ES-I3 (cell line): ENCODE data around the gene INSC.

Experiments used
- H3K36me3 ChIP-seq: 2 replicates; pipeline ENCODE4 v1.6.1; 2013; ENCODE audit warnings: mild to moderate bottlenecking, low read length, control low read depth, moderate library complexity; ENCODE audit not compliant: insufficient read depth
- H3K4me1 ChIP-seq: 2 replicates; pipeline ENCODE4 v1.6.1; 2013; ENCODE audit warnings: mild to moderate bottlenecking, control low read depth, low read length; ENCODE audit not compliant: insufficient read depth
- H3K9ac ChIP-seq: 2 replicates; pipeline ENCODE4 v1.6.1; 2013; ENCODE audit warnings: low read depth, mild to moderate bottlenecking, low read length, moderate library complexity
- H3K9me3 ChIP-seq: 2 replicates; pipeline ENCODE4 v1.6.1; 2013; ENCODE audit warnings: mild to moderate bottlenecking, low read length, moderate library complexity; ENCODE audit not compliant: control insufficient read depth, insufficient read depth

The INSC gene

DNA sequence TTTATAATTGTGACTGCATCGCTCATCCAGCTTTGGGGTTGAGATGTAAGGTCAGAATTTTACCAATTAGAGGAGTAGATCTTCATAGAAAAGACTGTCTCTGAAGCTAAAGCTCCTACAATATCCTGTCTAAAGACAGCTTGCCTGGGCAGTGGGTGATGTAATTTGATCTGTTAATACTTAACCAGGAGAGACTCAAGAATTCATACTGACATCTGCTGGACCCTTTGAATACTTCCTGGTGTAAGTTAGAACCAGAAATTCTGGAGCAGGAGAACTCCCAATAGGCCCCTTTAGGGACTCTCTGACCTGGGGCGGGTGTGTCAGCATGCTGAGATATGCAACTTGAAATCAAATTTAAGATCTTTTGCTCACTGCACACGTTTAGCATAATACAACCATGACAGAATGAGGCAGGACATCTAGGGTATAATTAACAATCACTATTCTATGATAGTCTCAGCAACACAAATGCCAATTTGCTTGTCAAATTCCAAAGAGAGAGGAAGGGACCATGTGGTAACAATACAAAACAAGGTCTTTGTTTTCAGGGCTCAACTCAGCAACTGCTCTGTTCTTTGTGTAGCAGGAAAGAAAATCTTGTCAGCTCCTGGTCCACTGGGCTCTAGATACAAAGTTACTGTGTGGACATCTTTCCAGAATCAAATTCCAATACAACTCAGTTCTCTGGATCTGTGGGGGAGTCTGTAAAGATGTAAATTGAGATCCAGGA lies 143.9 kb downstream of the INSC start:
- H3K9me3 ChIP-seq = no peaks in the 10 kb centered on the region
- peaks cover 7% of the 10 kb centered on the region; the same call in 1 of the 2 replicates for H3K4me1 ChIP-seq
- H3K36me3 ChIP-seq = no peaks in the 10 kb centered on the region
- no peak overlapping the region for H3K9ac ChIP-seq

DNA sequence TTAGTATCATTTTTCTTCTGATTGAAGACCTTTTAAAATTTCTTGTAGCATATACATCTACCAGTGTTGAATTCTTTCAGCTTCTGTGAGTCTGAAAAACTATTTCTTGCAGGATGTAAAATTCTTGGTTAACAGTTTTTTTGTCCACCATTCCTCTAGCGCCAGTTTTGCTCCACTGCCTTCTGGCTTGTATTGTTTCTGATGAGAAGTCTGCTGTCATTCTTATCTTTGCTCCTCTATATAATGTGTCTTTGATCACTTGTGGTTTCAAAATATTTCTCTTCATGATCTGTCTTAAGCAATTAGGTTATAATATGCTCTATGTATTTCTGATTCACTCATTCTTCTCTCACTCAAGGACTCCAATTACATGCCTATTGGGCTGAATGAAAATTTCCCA lies 152.3 kb downstream of the INSC start:
- Histone ChIP-seq H3K9ac (no peak overlapping the region), H3K9me3 (no peaks in the 10 kb centered on the region; the same call in 1 of the 2 replicates), H3K4me1 (no peaks in the 10 kb centered on the region), H3K36me3 (no peaks in the 10 kb centered on the region)

DNA sequence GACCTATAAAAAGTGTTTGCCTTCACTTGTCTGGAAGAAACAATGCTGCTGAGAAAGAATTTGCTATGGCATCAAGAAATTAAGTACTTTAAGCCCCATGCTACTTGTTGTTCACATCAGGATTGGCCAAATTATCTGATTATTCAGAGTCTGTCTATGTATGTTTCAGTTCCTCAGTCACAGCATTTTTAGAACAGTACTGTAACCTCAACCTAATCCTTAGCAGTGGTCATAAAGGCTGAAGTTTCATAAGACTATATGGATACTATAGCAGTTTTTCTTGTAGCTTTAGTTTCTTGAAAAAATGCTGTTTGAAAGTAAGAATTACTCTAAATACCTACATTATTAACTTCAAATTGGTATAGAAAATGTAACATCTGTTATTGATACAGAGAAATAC lies 153.9 kb downstream of the INSC start:
- no peaks in the 10 kb centered on the region for H3K36me3 ChIP-seq
- H3K9ac ChIP-seq = no peak overlapping the region
- no peaks in the 10 kb centered on the region for H3K4me1 ChIP-seq
- H3K9me3 ChIP-seq = no peaks in the 10 kb centered on the region; the same call in 1 of the 2 replicates

DNA sequence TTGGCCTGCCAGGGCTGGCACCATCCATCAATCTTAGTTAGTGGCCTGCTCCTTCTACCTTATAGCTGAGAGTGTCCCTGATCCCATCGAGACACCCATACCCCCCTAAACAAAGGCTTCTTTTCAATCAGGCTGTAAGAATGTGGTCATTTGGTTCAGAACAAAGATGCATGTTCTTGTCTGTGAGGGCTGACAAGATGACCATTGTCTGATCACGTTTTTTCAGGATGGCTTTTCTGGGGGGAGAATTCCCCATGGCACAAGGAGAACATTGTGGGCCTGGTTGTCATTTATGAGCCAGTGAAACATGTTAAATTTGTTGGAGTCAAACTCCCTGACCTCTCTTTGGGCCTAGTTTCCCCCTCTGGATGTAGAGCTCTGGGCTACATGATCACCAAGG lies 160.4 kb downstream of the INSC start:
- no peak overlapping the region for H3K9ac ChIP-seq

DNA sequence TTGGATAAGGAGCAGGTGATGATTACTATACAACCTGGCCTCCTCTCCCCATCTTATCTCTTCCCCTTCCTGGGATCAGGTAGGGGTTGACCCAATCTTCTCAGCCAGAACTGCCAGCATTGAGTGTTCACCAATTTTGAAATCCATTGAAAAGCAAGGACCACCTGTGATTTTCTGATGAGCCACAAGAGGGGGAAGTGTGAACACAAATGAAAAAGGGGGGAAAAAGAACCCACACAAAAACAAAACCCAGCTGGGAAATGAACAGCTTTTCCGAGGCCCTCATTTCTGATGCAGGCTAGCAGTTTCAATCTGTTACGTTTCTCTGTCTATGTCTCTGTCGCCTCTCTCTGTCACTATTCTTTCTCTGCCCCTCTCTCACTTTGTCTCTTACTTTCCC lies 161.9 kb downstream of the INSC start:
- Histone ChIP-seq H3K4me1 (0 out of 2 replicates have a peak, but pooled peaks cover 3% of the 10 kb centered on the region), H3K36me3 (no peaks in the 10 kb centered on the region), H3K9ac (no peak overlapping the region), H3K9me3 (no peaks in the 10 kb centered on the region)

More for the DNA sequence above, 160.4 kb downstream of the INSC start:
- Histone ChIP-seq H3K36me3 (no peaks in the 10 kb centered on the region), H3K9me3 (no peaks in the 10 kb centered on the region), H3K4me1 (0 out of 2 replicates have a peak, but pooled peaks cover 3% of the 10 kb centered on the region)

DNA sequence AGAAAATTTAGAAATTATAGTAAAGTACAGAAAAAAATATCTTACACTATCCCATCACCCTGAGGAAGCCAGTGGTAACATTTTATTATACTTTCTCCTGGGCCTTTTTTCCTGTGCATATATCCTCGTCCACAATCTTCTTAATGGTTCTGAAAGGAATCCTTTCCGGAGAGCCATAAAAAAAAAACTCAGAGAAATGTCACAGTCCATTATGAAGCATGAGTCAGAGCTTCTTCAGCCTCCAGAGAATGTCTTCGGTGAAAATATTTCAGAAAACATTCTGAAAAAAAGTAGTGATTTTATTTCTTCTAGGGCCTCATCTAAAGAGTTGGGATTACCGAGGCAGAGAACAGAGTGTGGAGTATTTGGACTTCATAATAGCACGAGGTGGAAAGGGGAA lies 163.4 kb downstream of the INSC start:
- Histone ChIP-seq H3K9ac (no peak overlapping the region), H3K9me3 (no peaks in the 10 kb centered on the region), H3K36me3 (no peaks in the 10 kb centered on the region), H3K4me1 (0 out of 2 replicates have a peak, but pooled peaks cover 3% of the 10 kb centered on the region)

DNA sequence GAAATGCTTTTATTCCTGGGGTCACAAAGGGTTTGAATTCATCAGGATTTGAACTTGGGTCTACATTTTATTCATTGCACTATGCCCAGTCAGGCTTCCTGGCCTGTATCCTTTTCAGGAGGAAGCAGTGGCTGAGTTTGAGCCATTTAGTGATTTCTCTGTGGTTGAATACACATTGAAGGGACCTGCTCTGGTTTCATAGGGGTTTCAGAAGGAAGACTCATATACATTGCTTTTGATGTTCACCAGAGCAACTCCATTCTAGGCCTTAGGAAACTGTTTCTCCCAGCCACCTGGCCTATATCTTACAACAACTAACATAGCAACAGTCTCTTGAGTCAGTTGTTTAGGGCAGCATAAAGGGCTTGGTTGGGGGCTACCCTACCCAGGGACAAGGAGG lies 165.7 kb downstream of the INSC start:
- 0 out of 2 replicates have a peak, but pooled peaks cover 3% of the 10 kb centered on the region for H3K4me1 ChIP-seq
- H3K9me3 ChIP-seq = no peaks in the 10 kb centered on the region
- H3K9ac ChIP-seq = no peak overlapping the region
- H3K36me3 ChIP-seq = no peaks in the 10 kb centered on the region

DNA sequence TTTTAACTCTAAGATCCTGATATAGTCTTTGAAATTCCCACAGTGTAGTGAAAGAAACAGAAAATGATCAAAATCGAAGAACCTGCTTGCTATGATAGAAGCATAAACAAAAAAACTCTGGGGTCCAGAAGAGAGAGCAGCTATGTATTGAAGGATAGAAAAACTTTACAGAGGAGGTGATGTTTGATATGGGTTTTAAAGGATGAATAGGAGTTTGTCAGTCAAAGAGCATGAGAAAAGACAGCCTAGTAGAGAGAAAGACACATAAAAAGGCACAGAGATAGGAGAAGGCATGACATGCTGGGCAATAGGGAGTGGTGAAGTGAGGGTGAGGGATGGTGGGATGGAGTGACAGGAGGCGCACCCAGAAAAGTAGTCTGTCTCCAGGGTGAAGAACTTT lies 168.0 kb downstream of the INSC start:
- no peaks in the 10 kb centered on the region for H3K9me3 ChIP-seq
- H3K36me3 ChIP-seq = no peaks in the 10 kb centered on the region
- no peak overlapping the region for H3K9ac ChIP-seq
- no peaks in the 10 kb centered on the region for H3K4me1 ChIP-seq

DNA sequence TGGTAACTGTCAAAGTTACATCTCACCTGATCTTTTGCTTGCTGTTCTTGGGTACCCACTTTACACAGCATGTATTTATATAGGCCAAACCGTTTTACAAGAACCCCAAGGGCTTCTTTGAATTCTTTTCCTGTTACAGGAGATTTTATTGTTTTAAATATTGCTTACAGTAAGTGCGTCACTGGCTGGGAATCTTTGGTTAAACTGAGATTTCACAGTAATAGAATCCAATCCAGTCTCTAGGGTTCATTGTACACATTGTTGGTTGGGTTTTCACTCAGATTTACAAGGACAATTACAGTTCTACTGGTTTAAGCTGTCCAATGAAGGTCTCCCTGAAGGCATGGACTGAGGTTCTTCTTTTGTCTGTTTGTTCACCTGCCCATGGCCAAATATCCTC lies 171.7 kb downstream of the INSC start:
- no peak overlapping the region for H3K9ac ChIP-seq
- H3K4me1 ChIP-seq = no peaks in the 10 kb centered on the region
- no peaks in the 10 kb centered on the region for H3K36me3 ChIP-seq
- no peaks in the 10 kb centered on the region for H3K9me3 ChIP-seq

DNA sequence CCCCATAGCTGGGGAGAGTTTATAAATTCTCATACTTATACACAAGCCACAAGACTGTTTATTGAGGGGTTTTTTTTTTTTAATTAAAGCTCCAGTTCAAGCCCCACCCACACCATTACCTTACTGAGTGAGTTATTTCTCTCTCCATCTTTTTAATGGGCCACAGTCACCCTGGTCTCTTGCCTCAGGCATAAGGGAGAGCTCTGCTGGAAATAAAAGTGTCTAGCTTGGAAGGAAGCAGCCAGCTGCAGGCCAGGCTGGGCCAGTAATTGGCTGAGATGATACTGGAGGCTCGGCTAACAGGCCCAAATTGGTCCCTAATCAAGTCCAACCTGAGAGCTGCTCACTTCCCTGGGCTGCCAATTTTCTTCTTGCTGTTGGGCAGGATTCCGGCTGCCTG lies 174.1 kb downstream of the INSC start:
- no peaks in the 10 kb centered on the region for H3K36me3 ChIP-seq
- no peaks in the 10 kb centered on the region for H3K4me1 ChIP-seq
- H3K9me3 ChIP-seq = no peaks in the 10 kb centered on the region
- H3K9ac ChIP-seq = no peak overlapping the region

DNA sequence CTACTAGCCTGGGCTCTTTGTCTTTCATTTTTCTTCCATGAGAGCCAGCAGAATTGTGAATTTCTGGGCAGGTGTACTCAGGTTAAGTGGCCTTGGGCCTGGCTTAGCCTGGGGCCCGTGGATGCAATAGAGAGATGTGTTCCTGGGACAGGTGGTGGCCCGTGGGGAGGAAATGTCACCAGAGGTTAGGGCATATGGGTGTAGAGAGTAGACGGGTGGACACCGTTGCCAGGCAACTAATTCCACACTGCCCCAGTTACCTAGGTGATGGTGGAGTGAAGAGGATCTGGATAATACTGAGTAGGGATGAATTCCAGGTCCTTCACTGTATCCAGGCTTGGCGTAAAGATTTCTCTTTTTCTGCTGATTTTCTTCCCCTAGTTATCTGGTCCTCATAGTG lies 175.0 kb downstream of the INSC start:
- Histone ChIP-seq H3K9ac (no peak overlapping the region), H3K4me1 (no peaks in the 10 kb centered on the region), H3K36me3 (no peaks in the 10 kb centered on the region), H3K9me3 (no peaks in the 10 kb centered on the region)

DNA sequence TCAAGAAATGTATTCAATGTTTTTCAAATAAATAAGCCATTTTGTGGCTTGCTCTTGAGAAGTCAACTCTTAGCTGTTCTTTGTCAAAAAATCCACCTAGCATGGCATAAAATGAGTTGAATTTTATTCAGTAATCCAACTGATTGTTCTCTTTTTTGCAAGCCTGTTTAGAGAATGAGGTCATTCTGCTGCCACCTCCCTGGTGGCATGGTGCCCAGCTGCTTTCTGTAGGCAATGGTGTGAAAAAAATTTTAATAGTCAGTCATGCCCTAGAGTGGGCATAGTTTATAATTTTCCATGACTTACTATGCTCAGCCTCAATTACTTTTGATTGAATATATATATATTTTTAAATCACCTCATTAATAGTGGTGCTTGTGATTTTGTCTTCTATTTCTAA lies 177.2 kb downstream of the INSC start:
- no peaks in the 10 kb centered on the region for H3K4me1 ChIP-seq
- no peaks in the 10 kb centered on the region for H3K9me3 ChIP-seq
- H3K36me3 ChIP-seq = no peaks in the 10 kb centered on the region
- H3K9ac ChIP-seq = no peak overlapping the region

DNA sequence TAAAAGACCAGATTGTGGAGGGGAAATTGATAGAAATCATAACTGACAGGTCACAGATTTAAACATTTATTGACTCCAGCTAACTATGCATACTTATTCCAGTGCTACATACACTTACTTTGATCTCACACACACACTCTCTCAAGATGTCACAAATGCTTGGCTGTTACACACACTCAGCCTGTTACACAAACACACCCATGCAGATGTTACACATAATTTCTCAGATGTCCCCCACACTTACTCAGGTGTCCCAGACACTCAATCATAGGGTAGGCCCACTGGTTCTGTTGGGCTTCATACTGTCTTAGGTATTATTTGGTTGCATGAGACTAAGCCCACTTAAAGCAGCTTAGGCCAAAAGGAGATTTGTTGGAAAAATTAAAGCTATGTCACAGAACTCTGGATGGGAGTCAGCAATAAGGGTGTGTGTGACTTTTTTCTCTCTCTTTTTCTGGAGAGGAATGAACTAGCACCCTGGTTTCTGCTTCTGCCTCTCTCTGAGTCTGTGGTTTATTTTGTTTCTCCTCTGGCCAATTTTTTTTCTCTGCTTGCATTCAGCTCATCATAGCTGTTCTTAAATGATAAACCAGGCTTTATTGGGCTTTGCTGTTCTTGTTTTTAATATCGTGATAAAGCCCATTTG lies 179.4 kb downstream of the INSC start:
- Histone ChIP-seq H3K9ac (no peak overlapping the region), H3K4me1 (no peaks in the 10 kb centered on the region), H3K9me3 (no peaks in the 10 kb centered on the region), H3K36me3 (no peaks in the 10 kb centered on the region)

DNA sequence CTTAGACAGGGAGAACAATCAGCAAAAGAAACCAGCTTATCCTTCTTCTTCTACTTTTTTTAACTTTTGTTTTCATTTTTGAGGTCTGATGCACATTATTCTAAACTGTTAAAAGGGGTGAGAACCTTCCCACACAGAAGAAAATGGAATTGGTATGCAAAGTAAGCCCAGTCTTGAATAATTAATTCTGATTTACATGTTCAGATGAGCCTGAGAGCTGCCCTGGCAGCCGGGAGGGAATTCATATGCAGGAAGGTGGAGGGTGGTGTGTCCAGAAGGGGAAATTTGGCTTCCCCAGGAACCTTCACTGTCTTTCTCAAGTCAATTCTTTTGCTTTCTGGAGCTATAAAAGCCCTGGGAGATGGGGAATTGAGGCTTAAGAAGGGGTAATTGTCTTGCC lies 181.0 kb downstream of the INSC start:
- H3K36me3 ChIP-seq = no peaks in the 10 kb centered on the region
- H3K9me3 ChIP-seq = no peaks in the 10 kb centered on the region
- H3K4me1 ChIP-seq = no peaks in the 10 kb centered on the region
- H3K9ac ChIP-seq = no peak overlapping the region
